LHCN-M2 (cell line): ENCODE measurements around the gene ERN1. TPM values are rescaled to one million over a fixed set of nuclear protein-coding genes. Genes with fewer than 3 reads are reported as not detected.
"Not testable (repeated sequence)": the region's sequence is repeated elsewhere in the genome, so short reads cannot be mapped to it uniquely, and the experiment has no call there.

Experiments used
- DNase-seq: peaks from one replicate; pipeline ENCODE4 v3.0.0-alpha.2; 2012; ENCODE audit warnings: low read depth
- total RNA-seq: library from RNA; depleted of rRNA; stranded (reverse); fragments of >200 nt; gene quantifications from 2 replicates; pipeline ENCODE4 v1.2.3, GENCODE V29; 2014

ERN1 gene
- total RNA-seq, 1 experiment from 2014 or later, result 3.8 TPM

DNA sequence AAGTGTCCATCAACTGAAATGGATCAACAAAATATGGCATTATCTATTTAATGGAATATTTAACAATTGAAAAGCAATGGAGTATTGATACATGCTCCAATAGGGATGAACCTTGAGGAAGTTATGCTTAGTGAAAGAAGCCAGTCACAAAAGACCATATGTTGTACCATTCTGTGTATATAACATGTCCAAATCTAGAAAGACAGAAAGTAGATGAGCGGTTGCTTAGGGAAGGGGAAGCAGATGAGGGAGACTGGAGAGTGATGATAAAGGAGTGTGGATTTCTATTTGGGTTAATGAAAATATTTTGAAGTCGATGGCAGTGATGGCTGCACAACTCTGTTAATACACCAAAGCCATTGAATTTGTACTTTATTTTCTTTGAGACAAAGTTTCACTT lies 8.5 kb upstream of the ERN1 start:
- DNase-seq, result no peak

DNA sequence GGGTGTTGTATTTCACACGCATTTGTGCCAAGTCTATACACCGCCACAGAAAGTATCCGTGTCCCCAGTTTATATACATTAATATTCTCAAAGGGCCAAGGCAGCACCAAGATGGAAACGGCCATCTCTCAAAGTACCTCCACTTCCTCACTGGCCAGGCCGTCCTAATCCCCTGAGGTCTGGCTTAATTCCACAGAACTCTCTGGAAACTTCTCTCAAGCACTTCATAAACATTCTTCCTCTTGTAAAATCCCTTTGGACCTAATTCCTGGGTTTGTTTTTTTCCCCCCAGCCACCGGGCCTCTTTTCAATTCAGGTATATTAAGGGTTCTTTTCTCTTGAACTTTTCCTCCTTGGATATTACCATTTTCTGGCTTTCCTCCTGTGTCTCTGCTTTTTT lies 5.1 kb upstream of the ERN1 start:
- no peak for DNase-seq

DNA sequence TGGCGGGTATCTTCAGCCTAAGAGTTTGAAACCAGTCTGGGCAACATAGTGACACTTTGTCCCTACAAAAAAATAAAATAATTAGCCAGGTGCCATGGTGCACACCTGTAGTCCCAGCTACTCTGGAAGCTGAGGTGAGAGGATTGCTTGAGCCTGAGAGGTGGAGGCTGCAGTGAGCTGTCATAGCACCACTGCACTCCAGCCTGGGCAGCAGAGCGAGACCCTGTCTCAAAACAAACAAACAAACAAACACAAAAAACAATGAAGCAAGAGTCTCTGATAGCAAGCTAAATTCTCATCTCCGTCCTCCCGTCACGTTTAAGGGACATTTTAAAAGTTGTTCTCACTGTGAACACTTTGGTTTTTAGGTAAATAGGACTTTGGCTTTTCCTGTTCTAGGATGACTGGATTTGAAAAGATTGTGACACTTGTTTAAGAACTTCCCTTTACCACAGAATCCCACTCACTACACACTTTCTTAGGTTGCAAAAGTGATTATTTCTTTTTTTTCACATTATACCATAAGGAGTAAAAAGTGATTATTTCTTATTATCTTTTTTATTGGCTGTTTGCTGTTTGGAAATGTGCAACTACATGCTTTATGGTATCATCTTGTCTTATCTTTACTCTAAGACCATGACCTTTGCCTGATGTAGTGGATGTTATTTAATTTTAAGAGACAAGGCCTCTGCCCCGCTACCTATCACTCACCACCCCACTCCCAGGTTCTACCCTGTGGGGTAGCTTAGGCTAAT lies 4.4 kb upstream of the ERN1 start:
- no peak for DNase-seq

DNA sequence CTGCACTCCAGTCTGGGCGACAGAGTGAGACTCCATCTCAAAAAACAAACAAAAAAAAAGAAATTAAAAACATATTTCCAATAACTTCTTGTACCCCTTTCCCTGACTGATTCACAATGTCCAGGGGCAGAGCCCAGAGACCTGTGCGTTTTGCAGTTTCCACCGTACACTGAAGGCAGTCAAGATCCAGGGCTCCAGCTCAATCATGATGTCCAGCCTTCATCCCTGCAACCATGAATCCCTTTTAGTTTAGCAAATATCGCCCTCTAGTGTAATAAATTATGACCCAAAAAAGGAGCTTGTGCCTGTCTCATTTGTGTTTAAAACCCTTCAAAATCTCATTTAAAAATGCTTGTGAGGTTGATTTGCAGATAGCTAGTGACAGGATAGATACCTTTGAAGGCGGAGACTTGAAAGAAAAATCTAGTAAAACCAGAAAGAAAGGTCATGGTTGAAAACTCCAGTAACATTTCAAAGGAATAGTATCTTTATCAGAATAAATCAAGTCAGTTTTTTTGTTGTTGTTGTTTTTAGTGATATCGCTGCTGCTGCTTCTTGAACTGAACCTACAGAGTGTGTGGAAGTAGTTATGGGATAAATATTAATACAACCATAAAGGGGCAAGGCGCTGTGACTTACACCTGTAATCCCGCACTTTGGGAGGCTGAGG lies 3.7 kb upstream of the ERN1 start:
- peak; percentile 72 for DNase-seq

DNA sequence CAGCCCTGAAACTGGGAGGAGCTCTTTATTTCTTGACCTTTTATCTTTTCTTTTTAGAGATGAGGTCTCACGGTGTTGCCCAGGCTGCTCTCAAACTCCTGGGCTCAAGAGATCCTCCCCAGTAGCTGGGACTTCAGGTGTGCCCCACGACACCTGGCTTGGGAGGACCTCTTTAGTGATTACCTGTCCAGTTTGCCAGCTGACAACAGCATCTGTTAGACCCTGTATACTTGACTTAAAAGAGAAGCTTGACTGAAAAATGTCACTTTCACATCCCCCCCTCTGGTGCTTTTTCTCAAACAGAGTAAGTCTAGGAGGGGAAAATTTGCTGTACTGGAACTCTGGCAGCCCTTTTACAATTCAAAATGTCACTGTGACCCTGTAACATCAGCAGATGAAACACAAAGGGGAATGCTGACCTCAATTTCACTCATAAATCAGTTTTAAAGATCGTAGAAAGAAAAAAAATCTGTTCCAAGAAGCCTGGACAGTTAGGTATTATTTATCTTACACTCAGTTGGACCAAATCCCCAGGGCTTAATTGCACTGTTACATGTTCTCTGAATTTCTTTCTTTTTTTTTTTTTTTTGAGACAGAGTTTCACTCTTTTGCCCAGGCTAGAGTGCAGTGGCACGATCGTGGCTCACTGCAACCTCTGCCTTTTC lies 1.8 kb upstream of the ERN1 start:
- DNase-seq, result no peak

DNA sequence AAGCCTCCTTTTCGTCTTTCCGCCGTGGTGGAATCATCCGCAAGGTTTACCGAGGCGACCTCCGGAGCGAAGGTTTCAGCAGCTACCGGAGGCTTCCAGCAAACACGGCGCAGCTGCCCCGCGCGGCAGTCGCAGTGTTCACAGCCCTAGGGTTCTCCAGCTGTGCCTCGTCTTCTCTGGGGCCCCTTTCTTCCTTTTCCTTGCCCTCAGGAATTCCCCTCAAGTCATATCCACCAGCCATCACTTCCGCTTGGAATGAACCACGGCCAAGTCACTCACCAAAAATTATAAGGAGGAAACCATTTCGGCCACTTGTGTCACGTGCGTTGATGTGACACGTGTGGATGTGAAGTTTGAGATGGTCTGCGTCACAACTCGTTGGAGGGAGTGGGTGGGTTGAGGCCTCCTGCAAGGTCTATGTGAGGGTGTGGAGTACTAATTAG lies 636 bp upstream of the ERN1 start:
- DNase-seq, result peak; percentile 36

DNA sequence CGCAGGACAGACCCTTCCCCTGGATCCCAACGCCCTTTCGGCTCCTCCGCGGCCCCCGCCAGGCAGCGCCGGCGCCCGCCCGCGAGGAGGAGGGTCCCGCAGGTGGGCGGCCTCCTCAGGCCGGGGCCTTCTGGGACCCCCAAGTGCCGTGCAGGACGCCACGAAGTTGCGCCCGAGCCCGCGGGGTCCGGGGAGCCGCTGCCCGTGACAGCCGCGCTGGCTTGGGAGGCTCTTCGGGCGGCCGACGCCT lies 504 bp downstream of the ERN1 start:
- no peak for DNase-seq

DNA sequence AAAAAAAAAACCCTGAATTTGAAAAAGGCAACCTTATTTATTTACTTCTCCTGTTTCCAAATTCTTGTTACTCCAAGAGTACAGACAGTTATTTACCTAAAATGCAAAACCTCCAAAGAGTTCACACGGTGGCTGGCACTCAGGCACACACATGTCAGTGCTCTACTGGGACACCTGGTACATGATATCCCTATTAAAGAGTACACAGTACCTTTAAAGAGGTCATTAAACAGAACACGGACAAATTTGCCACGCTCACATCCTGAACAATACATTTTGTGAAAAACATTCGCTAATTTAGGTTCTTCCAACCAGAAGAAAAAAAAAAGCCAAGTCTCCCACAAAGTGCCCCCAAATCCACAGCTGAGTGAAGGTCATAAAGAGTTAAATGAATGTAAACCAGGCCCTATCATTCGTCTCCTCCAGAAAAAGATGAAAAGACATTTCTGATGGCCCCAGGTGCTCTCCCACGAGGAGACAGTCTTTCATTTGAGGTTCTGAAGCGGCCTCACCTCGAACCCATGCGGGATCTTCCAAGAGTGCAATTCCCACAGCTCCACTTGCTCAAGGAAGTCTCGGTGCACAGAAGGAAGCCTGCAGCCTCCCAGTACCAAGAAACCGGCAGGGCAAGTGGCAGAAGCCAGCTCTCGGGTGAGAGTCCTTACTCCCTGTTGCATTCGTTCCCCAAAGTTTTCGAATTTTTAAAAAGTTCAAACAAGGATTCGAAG lies 993 bp downstream of the ERN1 start:
- peak; percentile 50 for DNase-seq

DNA sequence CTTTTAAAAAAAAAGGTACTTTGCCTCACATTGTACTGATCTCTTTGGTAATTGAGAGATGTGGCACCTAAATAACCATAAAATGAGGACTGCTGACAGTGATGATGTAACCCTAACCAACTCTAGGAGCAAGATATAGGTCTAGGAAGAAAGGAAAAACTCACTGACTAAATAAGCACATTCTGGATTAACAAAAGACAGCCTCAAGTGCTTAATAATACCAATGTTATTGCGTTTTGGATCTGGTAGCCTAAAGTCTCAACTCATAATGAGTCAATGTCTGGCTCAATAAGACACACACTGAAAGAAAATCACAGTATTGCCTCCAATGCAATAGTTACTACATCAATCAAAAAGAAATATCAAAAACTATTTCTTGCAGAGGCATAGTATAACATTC lies 3.0 kb downstream of the ERN1 start:
- no peak for DNase-seq

DNA sequence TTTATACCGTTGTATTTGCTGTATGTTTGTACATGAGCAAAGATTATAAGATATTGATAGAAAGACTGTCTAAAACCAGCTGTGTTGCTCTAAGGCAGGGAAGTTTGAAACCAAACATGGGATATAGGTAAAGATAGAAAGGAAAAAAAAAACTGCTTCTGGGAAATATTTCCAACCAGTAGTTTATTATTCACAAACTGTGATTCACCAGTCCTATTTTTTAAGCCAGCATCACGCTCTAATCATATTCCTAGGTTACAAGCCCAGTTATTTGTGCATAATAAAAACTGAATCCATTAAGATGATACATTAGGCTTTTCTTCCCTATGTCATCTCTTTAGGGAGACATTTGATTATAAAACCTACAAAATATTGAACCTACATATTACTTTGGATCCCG lies 4.0 kb downstream of the ERN1 start:
- no peak for DNase-seq

DNA sequence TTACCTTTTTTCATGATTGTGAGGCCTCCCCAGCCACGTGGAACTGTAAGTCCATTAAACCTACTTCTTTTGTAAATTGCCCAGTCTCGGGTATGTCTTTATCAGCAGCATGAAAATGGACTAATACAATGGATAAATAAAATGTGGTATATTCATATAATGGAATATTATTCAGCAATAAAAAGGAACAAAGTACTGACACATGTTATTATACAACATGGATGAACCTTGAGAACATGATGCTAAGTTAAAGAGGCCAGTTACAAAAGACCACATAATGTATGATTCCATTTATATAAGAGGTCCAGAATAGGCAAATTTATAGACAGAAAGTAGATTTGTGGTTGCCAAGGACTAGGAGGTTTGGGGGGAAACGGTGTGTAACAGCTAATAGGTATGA lies 5.3 kb downstream of the ERN1 start:
- DNase-seq, result no peak

DNA sequence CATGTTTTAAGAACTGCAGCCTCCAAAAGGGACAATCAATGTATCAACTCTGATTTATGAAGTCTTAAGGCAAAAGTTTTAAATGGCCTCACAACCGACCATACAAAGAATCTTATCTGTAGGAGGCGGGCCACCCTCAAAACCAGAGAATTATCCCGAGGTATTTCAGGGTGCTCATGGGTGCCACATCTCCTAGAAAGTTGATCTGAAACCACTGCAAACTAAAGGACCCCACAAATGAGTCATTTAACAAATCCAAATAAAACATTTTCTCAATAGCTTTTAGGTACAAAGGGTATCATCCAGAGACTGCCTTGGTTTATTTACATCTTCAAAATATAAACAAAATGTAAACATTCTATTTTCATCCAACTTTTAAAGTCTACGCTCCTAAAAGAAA lies 6.8 kb downstream of the ERN1 start:
- DNase-seq, result no peak

DNA sequence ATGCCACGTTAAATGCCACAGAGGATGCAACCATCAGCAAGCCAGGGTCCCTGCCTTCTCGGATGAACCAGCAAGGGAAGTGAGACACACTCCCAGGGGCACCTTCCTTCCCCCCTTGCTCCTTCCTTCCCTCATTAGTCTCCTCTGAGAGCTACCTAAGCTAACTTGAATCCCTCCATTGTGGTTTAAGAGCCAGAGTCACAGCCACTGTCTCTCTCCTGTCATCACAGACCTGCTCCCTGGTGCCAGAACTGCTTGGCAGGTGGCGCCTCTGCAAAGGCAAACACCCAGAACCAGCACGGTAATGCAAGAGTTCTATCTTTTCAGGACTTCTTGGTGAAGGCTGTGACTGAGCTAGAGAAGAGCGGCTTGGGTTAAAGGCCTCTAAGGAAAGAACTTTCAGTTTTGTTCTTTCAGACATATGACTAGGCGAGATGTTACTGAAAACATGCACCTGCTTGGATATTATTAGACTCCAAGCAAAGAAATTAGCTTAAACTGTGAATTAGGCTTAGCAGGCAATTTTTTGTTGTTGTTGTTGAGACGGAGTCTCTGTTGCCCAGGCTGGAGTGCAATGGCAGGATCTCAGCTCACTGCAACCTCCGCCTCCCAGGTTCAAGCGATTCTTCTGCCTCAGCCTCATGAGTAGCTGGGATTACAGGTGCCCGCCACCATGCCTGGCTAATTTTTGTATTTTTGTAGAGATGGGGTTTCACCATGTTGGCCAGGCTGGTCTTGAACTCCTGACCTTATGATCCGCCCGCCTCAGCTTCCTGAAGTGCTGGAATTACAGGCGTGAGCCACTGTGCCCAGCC lies 8.8 kb downstream of the ERN1 start:
- DNase-seq, result not testable (repeated sequence)

DNA sequence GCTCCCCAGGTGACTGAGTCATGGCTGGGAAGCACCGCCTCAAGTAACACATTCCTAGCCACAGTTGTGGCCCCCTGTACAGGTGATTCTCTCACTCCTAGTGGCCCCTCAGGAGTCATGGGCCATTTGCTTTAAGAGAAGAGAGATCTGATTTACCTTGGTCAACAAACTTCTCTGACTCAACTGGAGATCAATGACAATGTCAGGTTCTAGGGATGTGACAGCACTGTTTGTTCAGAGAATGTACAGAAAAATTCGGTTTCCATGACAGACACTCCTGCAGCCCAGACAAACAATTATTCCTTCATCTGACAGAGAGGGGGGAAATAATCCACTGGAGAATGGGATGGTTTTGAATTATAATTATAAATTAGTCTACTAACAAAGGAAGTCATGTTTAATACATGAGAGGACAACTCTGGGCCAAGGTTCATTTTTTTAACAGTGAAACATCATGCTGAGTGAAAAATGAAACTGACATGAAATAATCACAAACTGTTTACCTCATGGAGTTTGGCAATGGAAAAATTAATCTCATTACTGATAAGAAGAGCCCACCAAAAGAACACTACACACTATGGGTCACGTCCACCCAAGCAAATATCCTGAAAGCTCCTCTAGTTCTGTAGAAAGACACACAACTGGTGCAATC lies 9.7 kb downstream of the ERN1 start:
- no peak for DNase-seq

DNA sequence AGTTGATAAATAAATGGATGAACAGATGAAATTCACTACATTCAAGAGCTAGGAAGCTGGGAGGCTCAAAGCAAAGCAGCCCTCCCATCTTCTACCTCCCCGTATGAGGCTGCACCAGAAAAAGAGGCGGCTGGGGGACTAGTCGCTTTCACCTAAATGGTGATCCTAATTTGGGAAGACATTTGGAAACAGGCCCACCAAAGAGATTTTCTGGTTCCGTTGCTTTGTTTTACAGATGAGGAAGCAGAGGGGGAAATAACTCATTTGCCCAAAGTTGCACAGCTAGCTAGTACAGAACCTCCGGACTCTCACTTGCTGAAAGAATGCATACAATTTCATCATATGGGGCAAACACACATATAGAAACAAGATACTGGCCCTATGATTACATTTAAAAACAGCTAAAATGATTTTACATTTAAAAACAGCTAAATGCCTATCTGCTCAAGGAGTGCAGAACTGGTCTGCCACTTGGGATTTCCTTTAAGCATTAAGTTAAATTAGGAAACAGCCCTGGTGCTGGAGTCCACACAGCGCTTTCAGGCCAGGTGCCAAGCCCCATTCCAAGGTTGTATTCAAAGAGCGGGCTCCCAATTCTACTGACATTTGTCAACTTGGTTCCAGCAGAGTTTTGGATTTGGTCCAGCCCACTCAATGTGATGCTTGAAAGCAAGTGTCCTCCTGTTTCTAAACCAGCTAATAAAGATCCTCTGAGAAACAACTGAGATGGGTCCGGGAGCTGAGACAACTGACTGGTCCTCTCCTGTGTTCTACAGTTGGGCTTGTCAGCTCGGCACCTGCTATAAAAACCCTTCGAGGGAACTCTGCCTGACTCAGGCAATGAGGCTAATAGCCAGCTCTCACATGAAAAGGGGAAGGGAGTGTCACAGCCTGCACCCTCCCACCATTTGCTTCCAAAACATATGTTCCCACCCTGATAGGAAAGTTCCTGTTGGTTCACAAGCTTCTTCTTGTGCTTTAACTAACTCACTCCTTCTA lies 11.7 kb downstream of the ERN1 start:
- peak; percentile 27 for DNase-seq

DNA sequence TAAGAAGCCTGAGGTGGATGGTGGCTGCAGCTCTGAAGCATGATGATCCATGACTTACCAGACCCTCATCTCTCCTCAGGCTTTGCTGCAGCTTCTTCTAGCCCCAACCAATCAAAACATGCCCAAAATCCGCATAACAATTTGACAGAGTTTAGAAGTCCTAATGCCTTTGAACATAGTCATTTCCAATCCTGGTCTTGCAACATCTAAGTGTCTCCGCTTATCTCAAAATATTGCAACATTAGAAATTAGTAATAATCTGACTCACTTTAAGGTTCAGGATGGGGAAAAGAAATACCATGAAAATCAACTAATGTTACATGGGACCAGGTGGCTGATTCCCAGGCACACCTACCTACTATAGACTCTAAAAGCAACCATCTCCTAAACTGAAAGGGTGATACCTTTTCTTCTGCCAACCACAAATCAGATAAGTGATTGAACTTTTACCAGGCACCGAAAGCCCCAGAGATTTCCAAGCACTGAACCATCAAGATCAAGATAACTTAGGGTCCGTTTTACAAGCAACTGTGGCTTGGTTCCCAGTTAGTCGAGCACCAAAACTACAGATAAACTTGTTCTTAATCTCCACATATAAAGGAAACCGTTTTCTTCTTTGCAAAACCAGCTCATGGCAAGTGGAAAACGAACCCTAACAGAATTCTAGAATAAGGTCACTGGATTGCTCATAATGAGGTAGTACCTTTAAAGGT lies 14.0 kb downstream of the ERN1 start:
- peak; percentile 64 for DNase-seq

DNA sequence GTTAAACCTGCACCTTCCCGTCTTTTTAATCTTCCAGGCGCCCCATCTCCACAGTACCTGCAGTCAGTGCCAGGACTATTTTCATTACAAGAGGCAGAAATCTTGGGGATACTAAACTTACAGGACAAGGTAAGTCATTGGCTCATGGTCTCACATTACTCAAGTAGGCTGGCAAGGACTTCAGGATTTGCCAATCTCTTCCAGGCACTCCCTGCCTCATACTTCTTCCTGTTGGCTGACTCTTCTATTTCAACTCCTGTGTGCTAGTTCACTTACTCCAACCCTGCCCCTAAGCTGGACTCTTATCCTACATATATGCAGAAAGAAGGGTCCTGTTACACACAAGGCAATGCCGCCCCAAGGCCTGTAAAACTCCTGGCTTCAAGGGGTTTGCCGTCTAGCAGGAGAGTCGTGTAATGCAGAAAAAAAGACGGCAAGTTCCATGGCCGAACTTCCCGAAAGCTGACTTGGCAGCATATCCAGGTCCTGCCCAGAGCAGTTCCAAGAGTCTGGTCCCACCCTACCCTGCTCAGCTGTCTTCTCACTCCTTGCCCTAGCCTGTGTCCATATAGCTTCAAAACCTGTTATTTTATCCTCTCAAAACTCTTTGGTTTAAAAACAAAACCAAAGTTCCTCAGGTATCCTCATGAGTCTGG lies 14.8 kb downstream of the ERN1 start:
- DNase-seq, result no peak

DNA sequence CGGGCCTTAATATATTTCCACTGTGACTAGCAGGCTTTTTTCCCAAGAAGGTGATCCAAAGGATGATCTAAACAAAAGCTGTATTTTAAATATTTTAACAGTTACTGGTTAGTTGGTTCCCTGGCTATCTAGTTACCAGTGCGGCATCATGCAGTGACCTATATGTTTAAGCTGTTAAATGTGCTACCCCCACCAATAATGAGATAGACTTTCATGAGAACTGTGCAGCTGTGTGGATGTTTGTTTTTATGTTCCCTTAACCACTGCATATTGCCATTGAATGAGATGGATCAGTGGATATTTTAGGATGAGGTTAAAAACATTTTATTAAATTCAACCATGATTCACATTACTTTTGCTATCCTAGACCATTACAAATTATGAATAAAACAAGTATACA lies 16.9 kb downstream of the ERN1 start:
- DNase-seq, result no peak

DNA sequence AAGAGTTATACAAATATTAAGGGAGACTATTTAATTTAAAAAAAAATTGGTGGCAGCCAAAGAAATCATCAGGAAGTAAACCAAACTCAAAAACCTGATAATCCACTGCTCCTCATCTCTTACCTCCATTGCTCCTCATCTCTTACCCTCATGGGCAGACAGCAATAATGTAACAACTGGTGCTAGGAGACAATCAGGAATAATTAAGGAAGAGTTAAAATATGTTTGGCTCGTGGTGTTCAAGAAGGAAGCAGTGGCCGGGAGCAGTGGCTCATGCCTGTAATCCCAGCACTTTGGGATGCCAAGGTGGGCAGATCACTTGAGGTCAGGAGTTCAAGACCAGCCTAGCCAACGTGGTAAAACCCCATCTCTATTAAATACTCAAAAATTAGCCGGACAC lies 18.1 kb downstream of the ERN1 start:
- no peak for DNase-seq
